Stimulated activated CD4-positive, alpha-beta T cell treated with anti-CD3 and anti-CD28 coated beads, Interleukin-1b, Interleukin-23, amount 100 ng/mL, for 4 hours (primary cell): ENCODE measurements around the gene KANSL1.

Source experiments
- DNase-seq, 2 donors: peaks; one replicate each; pipeline ENCODE4 v3.0.0-alpha.2; 2020; ENCODE audit warnings: low read depth in 2 of 2

Gene KANSL1

DNA sequence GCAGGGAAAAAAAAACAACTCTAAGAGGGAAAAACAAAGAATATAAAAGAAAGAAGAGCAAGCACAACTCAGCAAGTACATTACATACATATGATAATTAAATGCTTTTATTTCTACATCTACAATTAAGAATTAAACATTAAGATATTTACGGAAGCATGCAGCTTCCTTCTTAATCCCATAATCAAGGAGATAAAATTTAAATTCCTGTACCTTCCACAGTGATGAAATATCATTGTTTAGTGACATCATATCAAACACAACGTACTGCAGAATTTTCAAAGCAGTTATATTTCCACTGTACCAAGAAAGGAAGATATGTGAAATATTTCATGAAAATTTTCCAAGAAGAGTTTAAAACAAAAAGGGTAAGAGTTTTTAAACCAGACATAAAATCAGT lies 26.0 kb downstream of the KANSL1 start:
- no peak for DNase-seq

DNA sequence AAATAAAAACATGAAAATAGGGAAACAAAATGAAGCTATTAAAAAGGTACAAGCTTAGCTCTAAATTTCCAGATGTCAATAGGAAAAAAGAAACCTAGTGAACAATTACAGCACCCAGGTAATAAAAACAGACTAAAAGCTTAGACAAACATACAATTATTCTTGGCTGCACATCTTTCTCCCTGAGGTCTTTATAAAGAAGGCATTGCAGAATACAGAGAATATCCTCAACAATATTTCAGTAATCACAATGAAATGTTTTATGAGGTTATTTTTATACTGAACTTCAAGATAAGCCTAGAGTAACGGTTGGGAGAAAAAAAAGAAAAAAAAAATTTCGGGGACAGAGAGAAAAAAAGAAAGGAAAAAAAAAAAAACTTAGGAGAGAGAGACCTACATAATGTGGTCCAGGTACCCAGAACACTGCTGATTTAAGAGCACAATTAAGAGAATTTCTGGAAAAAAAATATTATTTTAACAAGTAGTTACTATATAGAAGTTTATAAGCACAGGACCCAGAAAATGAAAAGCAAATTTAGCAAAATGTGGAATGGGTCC lies 26.5 kb downstream of the KANSL1 start:
- DNase-seq = no peak

DNA sequence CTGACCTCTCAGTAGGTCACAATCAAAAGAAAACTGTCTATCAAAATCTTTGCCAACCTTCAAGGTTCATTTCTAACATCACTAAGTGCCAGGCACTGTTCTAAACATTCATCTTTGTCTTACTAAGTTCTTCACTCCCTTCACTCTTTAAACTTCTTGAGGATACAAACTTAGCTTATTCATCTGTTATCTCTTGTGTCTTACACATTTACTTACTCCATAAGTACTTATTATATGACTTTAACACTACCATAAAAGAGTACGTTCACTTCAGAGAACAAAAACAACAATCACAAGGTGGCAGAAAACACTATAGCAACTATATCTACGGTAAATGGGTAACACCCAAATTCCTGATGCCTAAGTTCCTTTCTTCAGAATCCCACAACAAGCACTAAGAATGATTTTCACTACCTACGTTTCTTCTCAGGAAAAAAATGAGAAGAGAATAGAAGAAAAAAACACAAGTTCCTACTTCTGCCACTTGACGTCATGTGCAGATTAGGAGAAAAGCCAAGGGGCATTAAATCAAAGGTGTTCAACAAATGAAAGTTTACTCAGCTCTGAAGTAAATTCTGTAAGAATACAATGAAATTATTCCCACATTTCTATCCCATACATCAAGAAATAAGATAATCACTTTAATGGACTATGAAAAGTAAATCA lies 29.2 kb downstream of the KANSL1 start:
- DNase-seq = no peak

DNA sequence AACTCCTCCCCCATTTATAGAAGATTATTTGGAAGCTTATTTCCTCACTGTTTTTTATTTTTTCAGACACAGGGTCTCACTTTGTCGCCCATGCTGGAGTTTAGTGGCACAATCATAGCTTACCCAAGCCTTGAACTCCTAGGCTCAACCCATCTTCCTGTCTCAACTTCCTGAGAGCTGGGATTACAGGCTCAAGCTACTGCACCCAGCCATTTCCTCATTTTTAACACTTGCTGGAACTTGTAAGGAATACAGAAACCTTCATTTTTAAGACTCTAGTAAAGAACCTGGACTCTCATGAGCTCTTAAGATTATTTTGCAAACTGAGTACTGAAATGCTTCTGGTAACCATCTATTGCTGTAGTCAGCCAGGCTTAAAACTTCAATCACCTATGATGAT lies 29.9 kb downstream of the KANSL1 start:
- no peak for DNase-seq

DNA sequence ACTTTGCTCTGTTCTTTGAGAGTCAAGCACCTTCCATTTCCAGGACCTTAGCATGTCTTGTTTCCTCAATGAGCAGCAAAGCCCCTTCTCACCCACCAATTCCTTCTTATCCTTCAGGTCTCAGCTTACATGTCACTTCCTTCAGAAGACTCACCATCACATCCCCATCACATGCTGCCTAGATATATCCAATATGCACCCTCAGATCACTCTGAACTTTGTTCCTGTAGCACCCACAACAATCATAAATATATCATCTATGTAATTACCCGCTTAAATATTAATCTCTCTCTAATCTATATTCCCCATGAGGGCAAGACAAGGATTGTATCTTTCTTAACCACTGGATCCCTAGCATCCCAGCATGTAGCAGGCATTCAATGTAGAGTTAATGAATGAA lies 30.4 kb downstream of the KANSL1 start:
- DNase-seq = no peak

DNA sequence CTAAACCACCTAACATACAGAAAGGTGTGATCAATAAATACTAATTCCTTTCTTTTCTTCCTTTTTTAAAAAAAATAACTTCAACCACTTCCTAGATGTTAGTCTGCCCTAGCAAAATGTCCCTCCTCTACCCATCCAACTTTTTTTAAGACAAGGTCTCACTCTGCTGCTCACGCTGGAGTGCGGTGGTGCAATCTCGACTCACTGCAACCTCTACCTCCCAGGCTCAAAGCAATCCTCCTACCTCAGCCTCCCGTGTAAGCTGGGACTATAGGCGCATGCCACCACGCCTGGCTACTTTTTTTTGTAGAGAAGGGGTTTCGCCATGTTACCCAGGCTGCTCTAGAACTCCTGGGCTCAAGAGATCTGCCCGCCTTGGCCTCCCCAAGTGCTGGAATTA lies 33.1 kb downstream of the KANSL1 start:
- no peak for DNase-seq

DNA sequence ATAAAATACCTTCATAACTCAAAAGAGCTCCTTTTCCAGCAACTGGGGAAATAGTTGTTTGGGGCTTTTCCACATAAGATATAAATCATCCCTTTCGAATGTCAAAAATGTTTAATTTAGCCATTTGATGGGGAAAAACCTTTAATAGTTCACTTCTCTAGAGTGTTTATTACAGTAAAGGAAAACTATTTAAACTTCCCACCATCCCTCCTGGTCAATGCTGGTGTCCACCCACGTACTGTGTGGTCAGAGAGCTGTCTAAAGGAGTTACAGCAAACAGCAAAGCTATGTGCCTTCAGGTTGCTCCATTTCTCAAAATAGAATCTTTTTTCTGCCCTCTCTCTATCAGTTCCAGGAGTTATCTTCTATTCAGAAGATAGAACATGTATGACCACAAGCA lies 33.5 kb downstream of the KANSL1 start:
- no peak for DNase-seq

DNA sequence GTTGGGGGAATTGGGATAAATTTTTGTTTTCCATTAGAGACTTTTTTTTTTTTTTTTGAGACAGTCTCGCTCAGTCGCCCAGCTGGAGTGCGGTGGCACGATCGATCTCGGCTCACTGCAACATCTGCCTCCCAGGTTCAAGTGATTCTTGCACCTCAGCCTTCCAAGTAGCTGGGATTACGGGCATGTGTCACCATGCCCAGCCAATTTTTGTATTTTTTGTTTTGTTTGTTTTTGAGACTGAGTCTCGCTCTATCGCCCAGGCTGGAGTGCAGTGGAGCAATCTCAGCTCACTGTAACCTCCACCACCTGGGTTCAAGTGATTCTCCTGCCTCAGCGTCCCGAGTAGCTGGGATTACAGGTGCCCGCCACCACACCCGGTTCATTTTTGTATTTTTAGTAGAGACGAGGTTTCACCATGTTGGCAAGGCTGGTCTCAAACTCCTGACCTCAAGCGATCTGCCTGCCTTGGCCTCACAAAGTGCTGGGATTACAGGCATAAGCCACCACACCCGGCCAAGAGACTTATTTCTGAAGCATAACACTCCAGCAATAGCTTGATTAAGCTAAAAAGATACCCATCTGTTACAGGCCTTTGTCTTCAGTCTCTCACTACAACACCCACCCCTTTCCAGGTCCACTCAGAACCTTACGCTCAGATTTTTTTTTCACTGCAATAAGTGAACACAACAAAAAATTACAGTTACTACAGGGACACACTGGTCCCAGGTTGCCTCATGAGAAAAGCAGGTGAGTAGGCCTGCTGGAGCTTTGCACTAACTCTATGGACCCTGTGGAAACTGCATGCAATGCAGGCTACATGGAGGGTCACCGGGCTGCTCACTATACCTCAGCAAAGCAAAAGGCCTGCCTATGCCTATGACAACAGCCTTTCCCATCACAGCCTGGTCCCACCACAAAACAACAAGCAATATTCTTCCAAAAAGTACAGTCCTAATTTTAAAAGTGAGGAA lies 34.6 kb downstream of the KANSL1 start:
- no peak for DNase-seq

DNA sequence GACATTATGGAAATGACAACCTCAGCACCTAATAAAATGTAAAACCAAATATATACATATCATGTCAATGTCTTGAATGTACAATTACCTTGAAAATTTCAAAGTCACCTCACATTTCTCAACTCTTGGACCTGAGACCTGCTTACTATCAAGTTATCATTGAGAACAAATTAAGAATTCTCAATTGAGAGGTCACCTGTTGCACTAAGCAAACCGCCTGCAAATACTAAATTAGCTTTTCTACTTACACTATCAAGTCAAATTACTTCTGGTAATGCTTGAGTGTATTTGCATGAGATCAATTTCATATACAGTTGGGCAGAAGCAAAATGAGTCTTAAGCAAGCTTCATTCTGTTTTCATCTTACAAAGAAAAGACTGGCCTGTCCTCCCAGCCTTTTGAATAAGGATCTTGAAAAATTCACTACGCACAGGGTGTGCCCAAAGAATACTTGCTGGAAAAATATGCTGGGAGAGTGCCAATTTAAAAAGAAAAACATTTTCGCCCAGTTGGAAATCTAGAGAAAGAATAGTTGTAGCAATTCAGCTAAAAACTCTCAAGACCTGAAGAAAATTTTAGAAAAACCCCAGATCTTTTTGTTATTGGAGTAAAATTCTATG lies 35.7 kb downstream of the KANSL1 start:
- no peak for DNase-seq

DNA sequence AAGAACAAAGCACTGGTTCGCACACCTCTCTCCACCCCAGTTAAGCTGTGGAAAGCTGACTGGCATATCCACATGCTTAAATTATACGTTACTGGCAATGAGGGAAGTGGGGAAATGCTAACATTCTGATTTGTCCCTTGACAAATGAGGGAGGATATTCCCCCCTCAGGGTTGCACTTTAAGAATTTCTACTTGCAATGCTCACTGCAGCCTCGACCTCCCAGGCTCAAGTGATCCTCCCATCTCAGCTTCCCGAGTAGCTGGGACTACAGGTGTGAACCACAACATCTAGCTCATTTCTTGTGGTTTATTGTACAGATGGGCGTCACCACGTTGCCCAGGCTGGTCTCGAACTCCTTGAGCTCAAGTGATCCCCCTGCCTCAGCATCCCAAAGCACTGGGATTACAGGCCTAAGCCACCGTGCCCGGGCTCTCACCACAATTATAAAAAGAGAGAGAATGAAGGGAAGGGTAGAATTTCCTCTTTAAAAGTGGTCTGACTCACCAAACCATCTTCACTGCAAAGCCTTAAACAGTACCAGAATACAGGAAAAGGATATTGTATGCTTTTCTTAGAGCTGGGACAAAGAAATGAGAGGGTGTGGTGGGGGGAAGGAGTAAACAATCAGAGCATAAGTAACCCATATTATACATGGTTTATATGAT lies 38.9 kb downstream of the KANSL1 start:
- DNase-seq = no peak

DNA sequence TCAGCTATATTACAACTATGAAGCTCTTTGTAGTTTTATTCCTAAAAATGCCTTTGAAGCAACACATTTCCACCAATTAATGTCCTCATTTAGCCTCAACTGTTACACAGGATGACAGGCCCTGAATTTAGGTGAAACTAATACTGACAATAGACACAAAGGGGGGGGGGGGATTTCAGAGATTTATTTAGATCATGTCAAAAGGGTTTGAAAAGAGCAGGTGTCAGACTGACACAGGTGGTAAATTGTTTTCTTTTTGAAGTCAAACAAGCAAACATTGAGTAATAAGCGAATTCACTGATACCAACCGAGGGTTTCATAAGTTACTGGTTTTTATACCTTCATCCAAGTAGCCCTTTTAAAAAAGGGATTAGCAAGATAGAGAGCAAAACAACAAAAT lies 40.8 kb downstream of the KANSL1 start:
- no peak for DNase-seq

DNA sequence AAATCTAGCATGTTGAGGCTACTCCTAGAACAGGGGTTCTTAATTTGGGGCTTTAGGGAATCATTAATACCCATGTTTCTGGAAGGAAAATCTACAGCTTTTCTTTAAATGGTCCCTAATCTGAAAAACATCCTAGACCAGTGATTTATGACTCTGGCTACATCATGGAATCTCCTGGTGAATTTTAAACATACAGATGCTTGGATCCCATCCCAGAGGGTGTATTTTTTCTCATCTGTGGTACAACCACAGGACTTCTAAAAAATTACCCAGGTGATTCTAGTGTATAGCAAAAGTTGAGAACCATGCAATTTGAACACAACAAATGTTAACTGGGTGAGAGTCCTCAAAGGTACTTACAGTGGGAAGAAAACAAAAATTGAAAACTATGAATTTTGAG lies 41.5 kb downstream of the KANSL1 start:
- DNase-seq = no peak

DNA sequence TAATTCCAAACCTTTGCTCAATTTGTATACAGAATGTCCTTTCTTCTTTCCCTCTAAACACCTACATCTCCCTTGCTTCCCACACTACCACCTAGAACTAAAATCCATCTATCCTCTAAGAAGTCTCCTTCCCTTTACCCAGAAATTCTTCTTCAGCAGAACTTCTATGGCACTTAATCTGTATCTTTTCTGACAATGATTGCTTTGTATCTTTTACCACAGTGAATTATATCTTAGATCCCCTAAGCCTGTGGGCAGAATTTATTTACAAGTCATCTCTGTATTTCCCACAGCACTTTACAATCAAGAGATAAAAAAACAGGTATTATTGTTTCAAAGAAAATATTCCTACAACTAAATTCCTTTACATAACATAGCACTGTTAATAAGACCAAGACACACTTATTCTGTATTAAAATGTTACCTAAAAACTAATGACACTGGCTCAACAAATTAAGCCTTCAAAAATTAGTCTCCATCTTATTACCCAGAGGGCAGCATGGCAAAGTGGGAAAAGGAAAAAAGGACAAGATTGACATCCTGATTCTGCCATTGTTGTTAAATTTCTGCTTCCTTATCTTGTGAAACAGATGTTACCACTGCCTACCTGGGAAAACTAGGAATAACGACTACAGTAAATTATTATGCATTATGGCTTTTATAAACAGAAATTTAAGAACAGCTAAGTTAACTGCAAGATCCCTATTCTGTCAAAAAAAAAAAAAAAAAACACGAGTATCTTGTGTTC lies 42.8 kb downstream of the KANSL1 start:
- no peak for DNase-seq

DNA sequence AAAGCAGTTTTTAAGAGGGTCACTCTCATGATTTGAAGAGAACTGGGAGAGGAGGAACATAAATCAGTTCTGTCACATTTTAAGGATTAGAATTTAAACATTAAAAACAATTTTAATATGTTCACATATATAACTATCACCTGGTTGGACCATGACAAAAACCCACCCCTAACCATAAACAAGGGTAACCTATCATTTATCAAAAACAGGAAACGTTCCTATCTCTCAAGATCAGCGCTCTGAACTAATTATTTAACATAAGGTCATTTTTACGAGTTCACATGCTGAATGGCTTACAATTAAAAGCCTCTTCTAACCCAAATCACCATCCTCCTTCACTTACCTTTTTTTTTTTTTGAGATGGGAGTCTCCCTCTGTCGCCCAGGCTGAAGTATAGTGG lies 45.0 kb downstream of the KANSL1 start:
- DNase-seq = no peak

DNA sequence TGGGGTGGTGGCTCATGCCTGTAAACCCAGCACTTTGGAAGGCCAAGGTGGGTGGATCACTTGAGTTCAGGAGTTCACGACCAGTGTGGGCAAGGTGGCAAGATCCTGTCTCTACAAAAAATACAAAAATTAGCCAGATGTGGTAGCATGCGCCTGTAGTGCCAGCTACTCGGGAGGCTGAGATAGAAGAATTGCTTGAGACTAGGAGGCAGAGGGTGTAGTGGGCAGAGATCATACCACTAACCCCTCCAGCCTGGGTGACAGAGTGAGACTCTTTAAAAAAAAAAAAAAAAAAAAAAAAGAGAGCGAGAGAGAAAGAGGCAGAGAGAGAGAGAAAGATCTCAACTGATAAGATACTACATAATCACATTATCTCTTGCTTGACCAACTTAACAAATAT lies 45.9 kb downstream of the KANSL1 start:
- no peak for DNase-seq

DNA sequence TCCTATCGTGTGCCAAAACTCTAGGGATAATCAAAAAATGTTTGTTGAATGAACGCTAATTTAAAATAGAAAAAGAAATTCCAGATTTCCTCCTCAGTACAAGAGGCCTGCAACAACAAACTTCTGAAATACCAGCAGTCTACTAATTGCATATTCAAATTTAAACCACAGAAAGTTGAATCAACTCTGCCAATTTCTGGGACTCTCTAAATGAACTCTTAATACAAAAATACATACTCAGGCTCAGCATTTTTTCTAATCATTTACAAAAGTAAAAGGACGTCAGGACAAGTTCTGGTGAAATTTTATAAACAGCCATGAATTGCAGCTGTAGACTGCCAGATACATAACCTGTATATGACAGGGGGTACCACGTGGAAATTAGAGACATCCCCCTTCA lies 49.0 kb downstream of the KANSL1 start:
- no peak for DNase-seq

DNA sequence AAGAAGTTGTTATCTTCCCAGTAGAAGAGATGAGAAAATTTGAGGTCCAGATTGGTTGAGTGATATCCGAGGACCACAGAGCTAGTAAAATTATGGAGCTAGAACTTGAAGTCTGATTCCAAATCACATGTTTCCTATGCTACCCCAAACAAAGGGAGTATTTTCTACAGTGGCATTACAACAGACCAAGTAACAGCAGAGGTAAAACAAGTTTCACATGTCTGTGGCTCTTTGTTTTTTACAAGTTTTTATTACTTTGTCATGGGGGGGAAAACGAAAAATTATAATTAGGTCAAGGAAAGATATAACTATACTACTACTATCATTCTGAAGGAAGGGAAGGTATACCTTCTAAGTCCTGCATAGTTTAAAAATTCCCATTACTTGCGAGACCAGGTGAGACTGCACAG lies 49.4 kb downstream of the KANSL1 start:
- DNase-seq = no peak

DNA sequence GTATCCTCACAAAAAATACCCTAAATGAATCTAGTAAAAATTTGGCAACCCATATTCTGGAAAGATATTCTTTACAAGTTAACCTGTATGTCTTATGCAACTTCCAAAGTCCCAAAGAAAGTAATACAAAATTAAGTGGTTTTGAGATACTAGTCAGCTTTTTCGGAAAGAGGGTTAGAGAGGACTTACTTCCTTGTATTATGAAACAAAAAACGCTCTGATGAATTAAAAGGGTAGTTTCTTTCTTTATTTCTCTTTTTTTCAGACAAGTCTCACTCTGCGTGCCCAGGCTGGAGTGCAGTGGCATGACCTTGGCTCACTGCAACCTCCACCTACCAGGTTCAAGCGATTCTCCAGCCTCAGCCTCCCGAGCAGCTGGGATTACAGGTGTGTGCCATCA lies 51.6 kb downstream of the KANSL1 start:
- DNase-seq = no peak

DNA sequence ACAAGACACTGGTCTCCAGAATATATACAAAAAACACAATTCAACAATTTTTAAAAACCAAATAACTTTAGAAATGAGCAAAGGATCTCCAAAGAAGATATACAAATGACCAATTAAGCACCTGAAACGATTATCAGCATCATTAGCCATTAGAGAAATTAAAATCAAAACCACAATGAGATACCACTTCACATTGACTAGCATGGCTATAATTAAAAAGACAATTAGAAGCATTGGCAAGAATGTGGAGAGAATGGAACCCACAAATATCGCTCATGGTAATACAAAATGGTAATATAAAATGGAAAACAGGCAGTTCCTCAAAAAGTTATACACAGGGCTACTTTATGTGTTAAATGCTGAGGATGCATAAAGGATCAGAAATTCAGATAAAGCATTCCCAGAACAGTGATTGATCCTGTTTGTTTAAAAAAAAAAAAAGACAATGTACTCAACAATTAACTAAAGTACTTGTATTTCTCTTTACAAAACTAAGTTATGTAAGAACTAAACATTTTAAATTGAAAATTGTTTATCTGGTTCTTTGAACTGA lies 52.5 kb downstream of the KANSL1 start:
- no peak for DNase-seq

DNA sequence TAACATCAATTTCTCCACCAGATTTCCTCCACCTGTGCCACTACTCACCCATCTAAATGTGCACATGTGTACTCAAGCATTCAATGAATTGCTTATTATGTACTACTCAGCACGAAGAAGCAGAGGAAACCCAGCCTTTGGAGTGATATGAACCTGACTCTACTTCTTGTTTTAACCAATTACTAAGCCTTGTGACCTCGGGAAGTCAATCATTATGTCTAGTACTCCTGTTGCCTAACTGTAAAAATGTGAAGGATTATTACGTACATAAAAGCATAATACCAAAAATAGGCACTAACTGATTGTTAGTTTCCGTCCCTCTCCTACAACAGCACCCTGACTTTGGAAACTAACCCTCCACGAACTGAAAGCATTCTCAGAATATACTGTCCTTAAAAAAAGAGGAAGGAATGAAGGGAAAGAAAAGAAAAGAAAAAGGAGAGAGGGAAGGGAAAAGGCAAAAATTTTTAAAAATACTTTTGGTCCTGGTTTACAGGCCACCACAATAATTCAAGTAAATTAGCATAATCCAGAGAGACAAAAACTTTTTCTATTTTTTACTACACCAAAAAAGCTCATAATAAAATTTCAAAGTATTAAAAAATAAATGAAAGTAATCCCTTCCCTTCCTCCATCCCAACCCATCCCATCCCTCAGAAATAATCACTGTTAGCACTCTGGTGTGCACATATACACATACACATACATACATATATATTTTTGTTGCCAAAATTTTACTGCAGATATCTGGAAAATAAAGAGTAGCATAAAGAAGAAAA lies 53.6 kb downstream of the KANSL1 start:
- DNase-seq = no peak
